Nucleus accumbens (tissue), 56 donors: ENCODE data around the gene BRMS1.
"Not testable (repeated sequence)": the region's sequence is repeated elsewhere in the genome, so short reads cannot be mapped to it uniquely, and the experiment has no call there.

Experiments
- DNase-seq, 56 donors: peaks; one replicate each; lab custom pipeline; 2025; lab: John Stamatoyannopoulos, UW

Gene BRMS1

GRCh38 chr11:66312549-66313320, 32.2 kb downstream of the BRMS1 start:
- peak; percentile 65 to 98 (median 90) for DNase-seq

- peak in 55 of 56 donors; percentile 54 to 92 (median 81) for DNase-seq
These were observed 32.8 kb downstream of the BRMS1 start for GRCh38 chr11:66311965-66312548.

GRCh38 chr11:66311470-66311964, 33.4 kb downstream of the BRMS1 start:
- no peak for DNase-seq

- DNase-seq, result not testable (repeated sequence)
These were observed 34.0 kb downstream of the BRMS1 start for GRCh38 chr11:66310803-66311440.

GRCh38 chr11:66310324-66310723, 34.6 kb downstream of the BRMS1 start:
- no peak for DNase-seq

GRCh38 chr11:66309475-66309874, 35.4 kb downstream of the BRMS1 start:
- DNase-seq, result no peak

GRCh38 chr11:66302656-66303055, 42.2 kb downstream of the BRMS1 start:
- no peak for DNase-seq

- no peak for DNase-seq
These were observed 45.7 kb downstream of the BRMS1 start for GRCh38 chr11:66299186-66299585.

- no peak for DNase-seq
These were observed 47.3 kb downstream of the BRMS1 start for GRCh38 chr11:66297610-66298009.

- no peak for DNase-seq
These were observed 50.0 kb downstream of the BRMS1 start for GRCh38 chr11:66294626-66295620.

- no peak for DNase-seq
These were observed 50.9 kb downstream of the BRMS1 start for GRCh38 chr11:66293777-66294625.

GRCh38 chr11:66293352-66293751, 51.6 kb downstream of the BRMS1 start:
- no peak for DNase-seq

- DNase-seq, result peak in 11 of 56 donors; percentile 31 to 58 (median 46)
These were observed 52.2 kb downstream of the BRMS1 start for GRCh38 chr11:66292543-66293332.

- peak in 26 of 56 donors; percentile 18 to 68 (median 44) for DNase-seq
These were observed 53.0 kb downstream of the BRMS1 start, which contains the start of gene TMEM151A for GRCh38 chr11:66291706-66292542. TSS of gene TMEM151A (plus strand) at chr11:66291894. CDS start at chr11:66292014, 120 bp downstream.

GRCh38 chr11:66291303-66291705, 53.6 kb downstream of the BRMS1 start:
- DNase-seq, result peak in 6 of 56 donors; percentile 13 to 46 (median 24)

- no peak for DNase-seq
These were observed 54.6 kb downstream of the BRMS1 start for GRCh38 chr11:66290330-66290621.

GRCh38 chr11:66289548-66290329, 55.2 kb downstream of the BRMS1 start:
- DNase-seq, result peak in 17 of 56 donors; percentile 59 to 85 (median 75)
